ENCODE data around the gene TIMP3.

GRCh38 chr22:32823024-32823730 lies 21.7 kb downstream of the TIMP3 start:
- TF ChIP-seq POLR2AphosphoS5 (IDR thresholded peaks at IDR 0.05) = no peak
- TF ChIP-seq, protein P1, sequence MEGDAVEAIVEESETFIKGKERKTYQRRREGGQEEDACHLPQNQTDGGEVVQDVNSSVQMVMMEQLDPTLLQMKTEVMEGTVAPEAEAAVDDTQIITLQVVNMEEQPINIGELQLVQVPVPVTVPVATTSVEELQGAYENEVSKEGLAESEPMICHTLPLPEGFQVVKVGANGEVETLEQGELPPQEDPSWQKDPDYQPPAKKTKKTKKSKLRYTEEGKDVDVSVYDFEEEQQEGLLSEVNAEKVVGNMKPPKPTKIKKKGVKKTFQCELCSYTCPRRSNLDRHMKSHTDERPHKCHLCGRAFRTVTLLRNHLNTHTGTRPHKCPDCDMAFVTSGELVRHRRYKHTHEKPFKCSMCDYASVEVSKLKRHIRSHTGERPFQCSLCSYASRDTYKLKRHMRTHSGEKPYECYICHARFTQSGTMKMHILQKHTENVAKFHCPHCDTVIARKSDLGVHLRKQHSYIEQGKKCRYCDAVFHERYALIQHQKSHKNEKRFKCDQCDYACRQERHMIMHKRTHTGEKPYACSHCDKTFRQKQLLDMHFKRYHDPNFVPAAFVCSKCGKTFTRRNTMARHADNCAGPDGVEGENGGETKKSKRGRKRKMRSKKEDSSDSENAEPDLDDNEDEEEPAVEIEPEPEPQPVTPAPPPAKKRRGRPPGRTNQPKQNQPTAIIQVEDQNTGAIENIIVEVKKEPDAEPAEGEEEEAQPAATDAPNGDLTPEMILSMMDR (IDR thresholded peaks at IDR 0.05) = peak in 2 of 6 experiments; percentile 26 to 33

All from upper lobe of left lung (tissue), 4 donors.